ENCODE results near the gene CDK19. TPM values are rescaled to one million over a fixed set of nuclear protein-coding genes. Genes with fewer than 3 reads are reported as not detected.

CDK19 gene
- total and polyA plus RNA-seq, 9 of the 15 experiments (the other 6 are each of a cell fraction or from before 2014, with no cell fraction given): 3.8 to 15.2 (median 7.4) TPM

GRCh38 chr6:110574817-110575216 is 240.5 kb downstream of the CDK19 start (continued):
- TF ChIP-seq, protein P1, sequence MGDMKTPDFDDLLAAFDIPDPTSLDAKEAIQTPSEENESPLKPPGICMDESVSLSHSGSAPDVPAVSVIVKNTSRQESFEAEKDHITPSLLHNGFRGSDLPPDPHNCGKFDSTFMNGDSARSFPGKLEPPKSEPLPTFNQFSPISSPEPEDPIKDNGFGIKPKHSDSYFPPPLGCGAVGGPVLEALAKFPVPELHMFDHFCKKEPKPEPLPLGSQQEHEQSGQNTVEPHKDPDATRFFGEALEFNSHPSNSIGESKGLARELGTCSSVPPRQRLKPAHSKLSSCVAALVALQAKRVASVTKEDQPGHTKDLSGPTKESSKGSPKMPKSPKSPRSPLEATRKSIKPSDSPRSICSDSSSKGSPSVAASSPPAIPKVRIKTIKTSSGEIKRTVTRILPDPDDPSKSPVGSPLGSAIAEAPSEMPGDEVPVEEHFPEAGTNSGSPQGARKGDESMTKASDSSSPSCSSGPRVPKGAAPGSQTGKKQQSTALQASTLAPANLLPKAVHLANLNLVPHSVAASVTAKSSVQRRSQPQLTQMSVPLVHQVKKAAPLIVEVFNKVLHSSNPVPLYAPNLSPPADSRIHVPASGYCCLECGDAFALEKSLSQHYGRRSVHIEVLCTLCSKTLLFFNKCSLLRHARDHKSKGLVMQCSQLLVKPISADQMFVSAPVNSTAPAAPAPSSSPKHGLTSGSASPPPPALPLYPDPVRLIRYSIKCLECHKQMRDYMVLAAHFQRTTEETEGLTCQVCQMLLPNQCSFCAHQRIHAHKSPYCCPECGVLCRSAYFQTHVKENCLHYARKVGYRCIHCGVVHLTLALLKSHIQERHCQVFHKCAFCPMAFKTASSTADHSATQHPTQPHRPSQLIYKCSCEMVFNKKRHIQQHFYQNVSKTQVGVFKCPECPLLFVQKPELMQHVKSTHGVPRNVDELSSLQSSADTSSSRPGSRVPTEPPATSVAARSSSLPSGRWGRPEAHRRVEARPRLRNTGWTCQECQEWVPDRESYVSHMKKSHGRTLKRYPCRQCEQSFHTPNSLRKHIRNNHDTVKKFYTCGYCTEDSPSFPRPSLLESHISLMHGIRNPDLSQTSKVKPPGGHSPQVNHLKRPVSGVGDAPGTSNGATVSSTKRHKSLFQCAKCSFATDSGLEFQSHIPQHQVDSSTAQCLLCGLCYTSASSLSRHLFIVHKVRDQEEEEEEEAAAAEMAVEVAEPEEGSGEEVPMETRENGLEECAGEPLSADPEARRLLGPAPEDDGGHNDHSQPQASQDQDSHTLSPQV (IDR thresholded peaks at IDR 0.05): peak; percentile 63; the same call in 1 of the 2 replicates
- no peak for TF ChIP-seq PCBP1 (IDR thresholded peaks at IDR 0.05; ENCODE audit: low read depth, low read length, poor library complexity, severe bottlenecking)
- TF ChIP-seq, protein P2, sequence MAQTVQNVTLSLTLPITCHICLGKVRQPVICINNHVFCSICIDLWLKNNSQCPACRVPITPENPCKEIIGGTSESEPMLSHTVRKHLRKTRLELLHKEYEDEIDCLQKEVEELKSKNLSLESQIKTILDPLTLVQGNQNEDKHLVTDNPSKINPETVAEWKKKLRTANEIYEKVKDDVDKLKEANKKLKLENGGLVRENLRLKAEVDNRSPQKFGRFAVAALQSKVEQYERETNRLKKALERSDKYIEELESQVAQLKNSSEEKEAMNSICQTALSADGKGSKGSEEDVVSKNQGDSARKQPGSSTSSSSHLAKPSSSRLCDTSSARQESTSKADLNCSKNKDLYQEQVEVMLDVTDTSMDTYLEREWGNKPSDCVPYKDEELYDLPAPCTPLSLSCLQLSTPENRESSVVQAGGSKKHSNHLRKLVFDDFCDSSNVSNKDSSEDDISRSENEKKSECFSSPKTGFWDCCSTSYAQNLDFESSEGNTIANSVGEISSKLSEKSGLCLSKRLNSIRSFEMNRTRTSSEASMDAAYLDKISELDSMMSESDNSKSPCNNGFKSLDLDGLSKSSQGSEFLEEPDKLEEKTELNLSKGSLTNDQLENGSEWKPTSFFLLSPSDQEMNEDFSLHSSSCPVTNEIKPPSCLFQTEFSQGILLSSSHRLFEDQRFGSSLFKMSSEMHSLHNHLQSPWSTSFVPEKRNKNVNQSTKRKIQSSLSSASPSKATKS (CRISPR knock-in tag; IDR thresholded peaks at IDR 0.05): no peak
- TF ChIP-seq TFAP4 (CRISPR knock-in tag; IDR thresholded peaks at IDR 0.05; ENCODE audit: borderline replicate concordance): no peak
- no peak for TF ChIP-seq RBFOX2 (IDR thresholded peaks at IDR 0.05; ENCODE audit: low read depth, low read length)
- no peak for TF ChIP-seq ZNF75A (CRISPR knock-in tag; IDR thresholded peaks at IDR 0.05)
- TF ChIP-seq ZNF354B (CRISPR knock-in tag; IDR thresholded peaks at IDR 0.05): peak; percentile 30; the same call in 1 of the 2 replicates
- no peak for TF ChIP-seq HCFC1 (IDR thresholded peaks at IDR 0.05; ENCODE audit: low read depth, low read length)
- TF ChIP-seq HSF4 (CRISPR knock-in tag; IDR thresholded peaks at IDR 0.05; ENCODE audit: borderline replicate concordance): no peak
- TF ChIP-seq ZNF644 (tag; IDR thresholded peaks at IDR 0.05; ENCODE audit: low read depth): peak; percentile 71; the same call in 1 of the 2 replicates
- no peak for TF ChIP-seq ADNP (tag; IDR thresholded peaks at IDR 0.05)
- TF ChIP-seq DIDO1 (tag; IDR thresholded peaks at IDR 0.05; ENCODE audit: low read depth): peak; percentile 52; the same call in 1 of the 2 replicates
- no peak for TF ChIP-seq FOS (IDR thresholded peaks at IDR 0.05; ENCODE audit: extremely low read depth, insufficient read length)
- no peak for TF ChIP-seq CHD2 (IDR thresholded peaks at IDR 0.05; ENCODE audit: low read depth, low read length)
- TF ChIP-seq HOXB6 (CRISPR knock-in tag; IDR thresholded peaks at IDR 0.05; ENCODE audit: borderline replicate concordance): no peak
- TF ChIP-seq KHSRP (IDR thresholded peaks at IDR 0.05): no peak
- peak; percentile 47; the same call in 1 of the 2 replicates for TF ChIP-seq IRF9 (tag; IDR thresholded peaks at IDR 0.05)
- TF ChIP-seq ZNF764 (CRISPR knock-in tag; IDR thresholded peaks at IDR 0.05; ENCODE audit: low read depth): no peak
- TF ChIP-seq, protein P3, sequence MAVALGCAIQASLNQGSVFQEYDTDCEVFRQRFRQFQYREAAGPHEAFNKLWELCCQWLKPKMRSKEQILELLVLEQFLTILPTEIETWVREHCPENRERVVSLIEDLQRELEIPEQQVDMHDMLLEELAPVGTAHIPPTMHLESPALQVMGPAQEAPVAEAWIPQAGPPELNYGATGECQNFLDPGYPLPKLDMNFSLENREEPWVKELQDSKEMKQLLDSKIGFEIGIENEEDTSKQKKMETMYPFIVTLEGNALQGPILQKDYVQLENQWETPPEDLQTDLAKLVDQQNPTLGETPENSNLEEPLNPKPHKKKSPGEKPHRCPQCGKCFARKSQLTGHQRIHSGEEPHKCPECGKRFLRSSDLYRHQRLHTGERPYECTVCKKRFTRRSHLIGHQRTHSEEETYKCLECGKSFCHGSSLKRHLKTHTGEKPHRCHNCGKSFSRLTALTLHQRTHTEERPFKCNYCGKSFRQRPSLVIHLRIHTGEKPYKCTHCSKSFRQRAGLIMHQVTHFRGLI (CRISPR knock-in tag; IDR thresholded peaks at IDR 0.05): 0 out of 2 replicates have a peak, but pooled peaks have one; percentile 52
- no peak for TF ChIP-seq MAFK (IDR thresholded peaks at IDR 0.05; ENCODE audit: low read length)

Measured in K562 (cell line).